22Rv1 (cell line): Measurements from ENCODE around the gene CRADD.

Experiments used
- ZFX ChIP-seq: fragments of 450-650 bp; IDR thresholded peaks from 2 replicates; pipeline ENCODE4 v1.6.1; 2017; ENCODE audit warnings: antibody characterized with exemption, borderline replicate concordance
- TF ChIP-seq, protein P1 (sequence below): fragments of 450-650 bp; IDR thresholded peaks from 2 replicates; pipeline ENCODE4 v1.5.1; 2017; ENCODE audit warnings: mild to moderate bottlenecking

GRCh38 chr12:93808169-93808899 is 131.2 kb downstream of the CRADD start:
- TF ChIP-seq, protein P1, sequence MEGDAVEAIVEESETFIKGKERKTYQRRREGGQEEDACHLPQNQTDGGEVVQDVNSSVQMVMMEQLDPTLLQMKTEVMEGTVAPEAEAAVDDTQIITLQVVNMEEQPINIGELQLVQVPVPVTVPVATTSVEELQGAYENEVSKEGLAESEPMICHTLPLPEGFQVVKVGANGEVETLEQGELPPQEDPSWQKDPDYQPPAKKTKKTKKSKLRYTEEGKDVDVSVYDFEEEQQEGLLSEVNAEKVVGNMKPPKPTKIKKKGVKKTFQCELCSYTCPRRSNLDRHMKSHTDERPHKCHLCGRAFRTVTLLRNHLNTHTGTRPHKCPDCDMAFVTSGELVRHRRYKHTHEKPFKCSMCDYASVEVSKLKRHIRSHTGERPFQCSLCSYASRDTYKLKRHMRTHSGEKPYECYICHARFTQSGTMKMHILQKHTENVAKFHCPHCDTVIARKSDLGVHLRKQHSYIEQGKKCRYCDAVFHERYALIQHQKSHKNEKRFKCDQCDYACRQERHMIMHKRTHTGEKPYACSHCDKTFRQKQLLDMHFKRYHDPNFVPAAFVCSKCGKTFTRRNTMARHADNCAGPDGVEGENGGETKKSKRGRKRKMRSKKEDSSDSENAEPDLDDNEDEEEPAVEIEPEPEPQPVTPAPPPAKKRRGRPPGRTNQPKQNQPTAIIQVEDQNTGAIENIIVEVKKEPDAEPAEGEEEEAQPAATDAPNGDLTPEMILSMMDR, result no peak
- TF ChIP-seq ZFX, result no peak
